ENCODE measurements around the gene GRIK1. TPM values are rescaled to one million over a fixed set of nuclear protein-coding genes. Genes with fewer than 3 reads are reported as not detected.

GRIK1 gene
- polyA plus RNA-seq, 3 donors: not detected

GRCh38 chr21:29550205-29550604, 389.6 kb downstream of the GRIK1 start:
- peaks cover 2% of the 10 kb centered on the region for H3K4me1 Mint-ChIP-seq
- intact Hi-C loops (cut with micrococcal nuclease): no loop called here
- H3K36me3 Mint-ChIP-seq: peaks cover 11 to 12% of the 10 kb centered on the region in 2 donors
- peaks cover 0 to 5% (median 2%) of the 10 kb centered on the region in 7 donors for H3K9me3 Mint-ChIP-seq
- WGBS (ENCODE audit: insufficient coverage): 100% methylated on average over 1 of the region's 2 CpGs
- no peak for DNase-seq
- H3K36me3 ChIP-seq (replicated peaks in 1 of 2; ENCODE audit: control insufficient read depth in 1 of 2, insufficient read depth in 2 of 2, low read length in 2 of 2): no peaks in the 10 kb centered on the region
- H3K9ac ChIP-seq (ENCODE audit: insufficient read depth, low read length, poor library complexity, severe bottlenecking): no peak overlapping the region
- no peaks in the 10 kb centered on the region for H3K27me3 ChIP-seq (ENCODE audit: control insufficient read depth in 2 of 2, insufficient read depth in 2 of 2, low read length in 2 of 2)
- no peak overlapping the region for H2AFZ ChIP-seq (ENCODE audit: insufficient read depth, low read depth, low read length, poor library complexity, severe bottlenecking)
- H3K4me3 Mint-ChIP-seq: no peak overlapping the region
- no peaks in the 10 kb centered on the region for H3K9me3 ChIP-seq (replicated peaks in 1 of 2; ENCODE audit: control insufficient read depth in 1 of 2, insufficient read depth in 1 of 2, low read length in 2 of 2)
- H3K79me2 ChIP-seq (ENCODE audit: insufficient read depth, low read length): no peaks in the 10 kb centered on the region
- no peak overlapping the region for H3K4me2 ChIP-seq (replicated peaks; ENCODE audit: extremely low read depth, low read length, poor library complexity, severe bottlenecking)
- TF ChIP-seq CTCF (IDR thresholded peaks at IDR 0.05): no peak
- H4K20me1 ChIP-seq (ENCODE audit: insufficient read depth, low read length): no peaks in the 10 kb centered on the region
- H3K4me1 ChIP-seq (ENCODE audit: control insufficient read depth in 1 of 2, insufficient read depth in 2 of 2, low read length in 2 of 2): no peaks in the 10 kb centered on the region
- no peak overlapping the region for H3K27ac ChIP-seq (ENCODE audit: low read depth in 1 of 2, low read length in 2 of 2)
- H3K4me3 ChIP-seq (replicated peaks in 1 of 3; ENCODE audit: low read depth in 2 of 3, low read length in 3 of 3): no peak overlapping the region
- no peak overlapping the region for H3K27ac Mint-ChIP-seq
- H3K27me3 Mint-ChIP-seq (ENCODE audit: low read depth in 3 of 3): no peaks in the 10 kb centered on the region

DNA sequence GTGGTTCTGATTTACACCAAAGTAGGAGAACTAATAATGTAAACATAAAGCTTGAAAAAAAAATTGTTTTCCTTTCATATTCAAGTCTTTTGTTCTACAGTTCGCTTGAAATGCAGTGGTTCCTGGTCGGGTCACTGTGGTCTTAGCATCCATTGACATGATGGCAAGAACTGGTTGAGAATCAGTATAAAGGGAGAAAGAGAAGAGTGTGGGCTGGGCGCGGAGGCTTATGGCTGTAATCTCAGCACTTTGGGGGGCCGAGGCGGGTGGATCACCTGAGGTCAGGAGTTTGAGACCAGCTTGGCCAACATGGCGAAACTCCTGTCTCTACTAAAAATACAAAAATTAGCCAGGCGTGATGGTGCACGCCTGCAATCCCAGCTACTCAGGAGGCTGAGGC, 390.2 kb downstream of the GRIK1 start:
- intact Hi-C loops (cut with micrococcal nuclease): no loop called here
- Histone ChIP-seq H3K9ac (ENCODE audit: insufficient read depth, low read length, poor library complexity, severe bottlenecking) (no peak overlapping the region), H3K4me2 (replicated peaks; ENCODE audit: extremely low read depth, low read length, poor library complexity, severe bottlenecking) (no peak overlapping the region), H3K9me3 (replicated peaks in 1 of 2; ENCODE audit: control insufficient read depth in 1 of 2, insufficient read depth in 1 of 2, low read length in 2 of 2) (no peaks in the 10 kb centered on the region), H3K4me3 (replicated peaks in 1 of 3; ENCODE audit: low read depth in 2 of 3, low read length in 3 of 3) (no peak overlapping the region), H3K36me3 (replicated peaks in 1 of 2; ENCODE audit: control insufficient read depth in 1 of 2, insufficient read depth in 2 of 2, low read length in 2 of 2) (no peaks in the 10 kb centered on the region), H3K4me1 (ENCODE audit: control insufficient read depth in 1 of 2, insufficient read depth in 2 of 2, low read length in 2 of 2) (no peaks in the 10 kb centered on the region), H3K79me2 (ENCODE audit: insufficient read depth, low read length) (no peaks in the 10 kb centered on the region), H3K27me3 (ENCODE audit: control insufficient read depth in 2 of 2, insufficient read depth in 2 of 2, low read length in 2 of 2) (no peaks in the 10 kb centered on the region), H2AFZ (ENCODE audit: insufficient read depth, low read depth, low read length, poor library complexity, severe bottlenecking) (no peak overlapping the region), H4K20me1 (ENCODE audit: insufficient read depth, low read length) (no peaks in the 10 kb centered on the region), H3K27ac (ENCODE audit: low read depth in 1 of 2, low read length in 2 of 2) (no peak overlapping the region)
- TF ChIP-seq CTCF (IDR thresholded peaks at IDR 0.05): no peak
- no peak overlapping the region for H3K27ac Mint-ChIP-seq
- H3K27me3 Mint-ChIP-seq (ENCODE audit: low read depth in 3 of 3): no peaks in the 10 kb centered on the region
- no peak overlapping the region for H3K4me3 Mint-ChIP-seq
- DNase-seq: no peak
- H3K9me3 Mint-ChIP-seq: peaks cover 0 to 4% (median 1%) of the 10 kb centered on the region in 7 donors
- peaks cover 8 to 12% of the 10 kb centered on the region in 2 donors for H3K36me3 Mint-ChIP-seq
- whole genome bisulfite sequencing (ENCODE audit: insufficient coverage): 100% methylated on average over 5 of the region's 9 CpGs
- H3K4me1 Mint-ChIP-seq: peaks cover 2% of the 10 kb centered on the region
